Medulla oblongata (tissue), 1 donor: ENCODE results near the gene CACTIN.

ENCODE experiments used
- DNase-seq: peaks from one replicate; pipeline ENCODE4 v3.0.0-alpha.2; 2015; ENCODE audit errors: extremely low spot score

Gene CACTIN

GRCh38 chr19:3646336-3647092, 19.9 kb upstream of the CACTIN start:
- no peak for DNase-seq

- no peak for DNase-seq
Measured at GRCh38 chr19:3645726-3646125, 19.1 kb upstream of the CACTIN start.

- no peak for DNase-seq
Measured at GRCh38 chr19:3645067-3645396, 18.4 kb upstream of the CACTIN start.

GRCh38 chr19:3644351-3645066, 17.9 kb upstream of the CACTIN start:
- peak; percentile 98 for DNase-seq

GRCh38 chr19:3643674-3644313, 17.2 kb upstream of the CACTIN start:
- DNase-seq, result no peak

GRCh38 chr19:3642987-3643673, 16.5 kb upstream of the CACTIN start:
- DNase-seq, result no peak

GRCh38 chr19:3642296-3642695, 15.7 kb upstream of the CACTIN start:
- DNase-seq, result no peak

- no peak for DNase-seq
Measured at GRCh38 chr19:3641515-3642269, 15.1 kb upstream of the CACTIN start.

- DNase-seq, result no peak
Measured at GRCh38 chr19:3639479-3639878, 12.9 kb upstream of the CACTIN start.

GRCh38 chr19:3638208-3639193, 11.9 kb upstream of the CACTIN start:
- no peak for DNase-seq

- no peak for DNase-seq
Measured at GRCh38 chr19:3637621-3638020, 11.0 kb upstream of the CACTIN start.

GRCh38 chr19:3636962-3637361, 10.4 kb upstream of the CACTIN start:
- DNase-seq, result no peak

GRCh38 chr19:3636506-3636905, 9.9 kb upstream of the CACTIN start:
- DNase-seq, result no peak

GRCh38 chr19:3634496-3635045, 8.0 kb upstream of the CACTIN start:
- no peak for DNase-seq

GRCh38 chr19:3633559-3633988, 7.0 kb upstream of the CACTIN start:
- DNase-seq, result no peak

GRCh38 chr19:3632739-3633558, 6.4 kb upstream of the CACTIN start:
- peak; percentile 36 for DNase-seq

- DNase-seq, result no peak
Measured at GRCh38 chr19:3632098-3632497, 5.5 kb upstream of the CACTIN start.

GRCh38 chr19:3631053-3631861, 4.7 kb upstream of the CACTIN start:
- no peak for DNase-seq
